IPS-15b (cell line): ENCODE measurements around the gene CACNA1C.

ENCODE experiments used
- H3K27me3 ChIP-seq: one replicate; pipeline ENCODE4 v1.6.1; 2013; ENCODE audit warnings: low read length; ENCODE audit not compliant: control insufficient read depth, insufficient read depth
- H3K36me3 ChIP-seq: one replicate; pipeline ENCODE4 v1.6.1; 2013; ENCODE audit warnings: low read length; ENCODE audit not compliant: control insufficient read depth, insufficient read depth
- H3K4me1 ChIP-seq: one replicate; pipeline ENCODE4 v1.6.1; 2013; ENCODE audit warnings: mild to moderate bottlenecking, low read length; ENCODE audit not compliant: control insufficient read depth, insufficient read depth
- H3K4me3 ChIP-seq: one replicate; pipeline ENCODE4 v1.5.1; 2013; ENCODE audit warnings: low read depth, low read length
- H3K9ac ChIP-seq: one replicate; pipeline ENCODE4 v1.6.1; 2013; ENCODE audit warnings: low read depth, mild to moderate bottlenecking, low read length
- H3K9me3 ChIP-seq: one replicate; pipeline ENCODE4 v1.6.1; 2013; ENCODE audit warnings: mild to moderate bottlenecking, low read length; ENCODE audit not compliant: control insufficient read depth, insufficient read depth

CACNA1C gene

GRCh38 chr12:2344476-2344875 is 291.7 kb downstream of the CACNA1C start:
- Histone ChIP-seq H3K27me3 (no peaks in the 10 kb centered on the region), H3K9me3 (no peaks in the 10 kb centered on the region), H3K9ac (no peak overlapping the region), H3K4me3 (no peak overlapping the region), H3K36me3 (no peaks in the 10 kb centered on the region), H3K4me1 (peaks cover 9% of the 10 kb centered on the region)

- H3K4me1 ChIP-seq: peaks cover 9% of the 10 kb centered on the region
- no peaks in the 10 kb centered on the region for H3K36me3 ChIP-seq
- H3K27me3 ChIP-seq: no peaks in the 10 kb centered on the region
- H3K9ac ChIP-seq: no peak overlapping the region
- no peak overlapping the region for H3K4me3 ChIP-seq
- H3K9me3 ChIP-seq: no peaks in the 10 kb centered on the region
Measured at GRCh38 chr12:2344885-2345284, 292.1 kb downstream of the CACNA1C start.

- H3K27me3 ChIP-seq: no peaks in the 10 kb centered on the region
- no peaks in the 10 kb centered on the region for H3K9me3 ChIP-seq
- no peak overlapping the region for H3K4me3 ChIP-seq
- H3K9ac ChIP-seq: no peak overlapping the region
- H3K36me3 ChIP-seq: no peaks in the 10 kb centered on the region
- H3K4me1 ChIP-seq: peaks cover 9% of the 10 kb centered on the region
Measured at GRCh38 chr12:2345902-2346301, 293.1 kb downstream of the CACNA1C start.

- Histone ChIP-seq H3K4me1 (peaks cover 9% of the 10 kb centered on the region), H3K9ac (no peak overlapping the region)
Measured at GRCh38 chr12:2346416-2346815, 293.6 kb downstream of the CACNA1C start.

GRCh38 chr12:2347137-2347843 is 294.5 kb downstream of the CACNA1C start:
- no peak overlapping the region for H3K9ac ChIP-seq
- H3K27me3 ChIP-seq: no peaks in the 10 kb centered on the region
- no peaks in the 10 kb centered on the region for H3K9me3 ChIP-seq
- H3K36me3 ChIP-seq: no peaks in the 10 kb centered on the region
- no peak overlapping the region for H3K4me3 ChIP-seq
- H3K4me1 ChIP-seq: peaks cover 9% of the 10 kb centered on the region

More at GRCh38 chr12:2346416-2346815, 293.6 kb downstream of the CACNA1C start:
- Histone ChIP-seq H3K4me3 (no peak overlapping the region), H3K36me3 (no peaks in the 10 kb centered on the region), H3K27me3 (no peaks in the 10 kb centered on the region), H3K9me3 (no peaks in the 10 kb centered on the region)

- no peaks in the 10 kb centered on the region for H3K9me3 ChIP-seq
- peaks cover 9% of the 10 kb centered on the region for H3K4me1 ChIP-seq
- no peaks in the 10 kb centered on the region for H3K36me3 ChIP-seq
- H3K27me3 ChIP-seq: no peaks in the 10 kb centered on the region
- no peak overlapping the region for H3K9ac ChIP-seq
- H3K4me3 ChIP-seq: no peak overlapping the region
Measured at GRCh38 chr12:2347844-2348481, 295.2 kb downstream of the CACNA1C start.

GRCh38 chr12:2348482-2348852 is 295.7 kb downstream of the CACNA1C start:
- Histone ChIP-seq H3K4me3 (no peak overlapping the region), H3K9ac (no peak overlapping the region), H3K9me3 (no peaks in the 10 kb centered on the region), H3K27me3 (no peaks in the 10 kb centered on the region), H3K4me1 (peaks cover 8% of the 10 kb centered on the region), H3K36me3 (no peaks in the 10 kb centered on the region)

GRCh38 chr12:2351161-2351560 is 298.4 kb downstream of the CACNA1C start:
- Histone ChIP-seq H3K4me3 (no peak overlapping the region), H3K27me3 (no peaks in the 10 kb centered on the region), H3K9me3 (no peaks in the 10 kb centered on the region), H3K36me3 (no peaks in the 10 kb centered on the region), H3K4me1 (no peaks in the 10 kb centered on the region), H3K9ac (no peak overlapping the region)

- no peak overlapping the region for H3K9ac ChIP-seq
- no peaks in the 10 kb centered on the region for H3K36me3 ChIP-seq
- H3K9me3 ChIP-seq: no peaks in the 10 kb centered on the region
- H3K4me3 ChIP-seq: no peak overlapping the region
- no peaks in the 10 kb centered on the region for H3K4me1 ChIP-seq
- no peaks in the 10 kb centered on the region for H3K27me3 ChIP-seq
Measured at GRCh38 chr12:2352203-2352602, 299.4 kb downstream of the CACNA1C start.

GRCh38 chr12:2353281-2353680 is 300.5 kb downstream of the CACNA1C start:
- Histone ChIP-seq H3K36me3 (no peaks in the 10 kb centered on the region), H3K9ac (no peak overlapping the region), H3K9me3 (no peaks in the 10 kb centered on the region), H3K4me1 (no peaks in the 10 kb centered on the region), H3K4me3 (no peak overlapping the region), H3K27me3 (no peaks in the 10 kb centered on the region)

GRCh38 chr12:2353691-2354090 is 300.9 kb downstream of the CACNA1C start:
- H3K9me3 ChIP-seq: no peaks in the 10 kb centered on the region
- H3K27me3 ChIP-seq: no peaks in the 10 kb centered on the region
- H3K4me3 ChIP-seq: no peak overlapping the region
- no peaks in the 10 kb centered on the region for H3K4me1 ChIP-seq
- no peak overlapping the region for H3K9ac ChIP-seq
- no peaks in the 10 kb centered on the region for H3K36me3 ChIP-seq
